C4-2B (cell line): ENCODE data around the gene PYDC1.

Source experiments
- ZFX ChIP-seq: fragments of 450-650 bp; IDR thresholded peaks from 2 replicates; pipeline ENCODE4 v1.6.1; 2017
- TF ChIP-seq, protein P1 (sequence below): fragments of 450-650 bp; conservative IDR thresholded peaks from 2 replicates; pipeline ENCODE4 v1.5.1; 2017; ENCODE audit warnings: mild to moderate bottlenecking

GRCh38 chr16:31189412-31189778 lies 27.5 kb downstream of the PYDC1 start:
- TF ChIP-seq, protein P1, sequence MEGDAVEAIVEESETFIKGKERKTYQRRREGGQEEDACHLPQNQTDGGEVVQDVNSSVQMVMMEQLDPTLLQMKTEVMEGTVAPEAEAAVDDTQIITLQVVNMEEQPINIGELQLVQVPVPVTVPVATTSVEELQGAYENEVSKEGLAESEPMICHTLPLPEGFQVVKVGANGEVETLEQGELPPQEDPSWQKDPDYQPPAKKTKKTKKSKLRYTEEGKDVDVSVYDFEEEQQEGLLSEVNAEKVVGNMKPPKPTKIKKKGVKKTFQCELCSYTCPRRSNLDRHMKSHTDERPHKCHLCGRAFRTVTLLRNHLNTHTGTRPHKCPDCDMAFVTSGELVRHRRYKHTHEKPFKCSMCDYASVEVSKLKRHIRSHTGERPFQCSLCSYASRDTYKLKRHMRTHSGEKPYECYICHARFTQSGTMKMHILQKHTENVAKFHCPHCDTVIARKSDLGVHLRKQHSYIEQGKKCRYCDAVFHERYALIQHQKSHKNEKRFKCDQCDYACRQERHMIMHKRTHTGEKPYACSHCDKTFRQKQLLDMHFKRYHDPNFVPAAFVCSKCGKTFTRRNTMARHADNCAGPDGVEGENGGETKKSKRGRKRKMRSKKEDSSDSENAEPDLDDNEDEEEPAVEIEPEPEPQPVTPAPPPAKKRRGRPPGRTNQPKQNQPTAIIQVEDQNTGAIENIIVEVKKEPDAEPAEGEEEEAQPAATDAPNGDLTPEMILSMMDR, result no peak
- TF ChIP-seq ZFX, result no peak
